Measurements from ENCODE around the gene NFATC2.
A peak's percentile ranks its signal among the peaks of the same experiment; 100 is the strongest.

The NFATC2 gene

DNA sequence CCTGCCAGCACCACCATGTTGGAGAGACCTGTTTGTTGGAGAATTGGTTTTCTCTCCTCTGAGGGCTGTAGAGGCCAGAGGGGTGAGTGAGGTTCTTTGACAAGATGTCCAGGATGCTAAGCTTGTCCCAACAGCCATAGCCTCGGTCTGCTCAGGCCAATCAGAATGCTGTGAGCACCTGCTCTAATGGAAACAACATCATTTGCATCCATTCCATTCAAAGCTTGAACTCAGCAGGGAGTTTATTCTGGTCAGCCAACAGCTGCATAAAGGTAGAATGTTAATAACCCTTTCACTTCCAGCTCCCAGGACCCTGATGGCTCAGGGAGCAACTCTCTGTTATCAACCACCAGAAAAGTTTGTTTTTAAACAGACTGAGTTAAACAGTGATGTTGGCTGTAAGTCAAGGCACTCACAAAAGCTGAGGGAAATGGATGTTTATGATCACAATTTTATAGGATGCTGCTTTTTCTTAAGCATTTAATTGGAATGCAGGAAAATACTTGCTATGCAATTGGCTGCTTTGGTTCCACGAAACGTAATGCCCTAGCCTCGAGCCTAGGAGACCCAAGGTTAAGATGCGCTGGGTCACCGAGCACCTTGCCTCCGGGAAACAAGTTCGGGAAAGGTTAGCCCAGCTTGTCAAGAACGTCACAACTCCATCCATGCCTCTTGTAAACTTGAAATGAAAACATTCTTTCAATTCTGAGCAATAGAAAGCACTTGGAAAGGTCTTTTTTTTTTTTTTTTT, 155.2 kb downstream of the NFATC2 start:
- Histone ChIP-seq H3K4me3 (no peak overlapping the region), H3K9me3 (no peaks in the 10 kb centered on the region), H3K36me3 (no peaks in the 10 kb centered on the region), H3K4me1 (no peaks in the 10 kb centered on the region), H3K27me3 (no peaks in the 10 kb centered on the region), H3K27ac (no peak overlapping the region)
- peak in 1 of 2 donors; percentile 23 for DNase-seq
- TF ChIP-seq, protein P1, sequence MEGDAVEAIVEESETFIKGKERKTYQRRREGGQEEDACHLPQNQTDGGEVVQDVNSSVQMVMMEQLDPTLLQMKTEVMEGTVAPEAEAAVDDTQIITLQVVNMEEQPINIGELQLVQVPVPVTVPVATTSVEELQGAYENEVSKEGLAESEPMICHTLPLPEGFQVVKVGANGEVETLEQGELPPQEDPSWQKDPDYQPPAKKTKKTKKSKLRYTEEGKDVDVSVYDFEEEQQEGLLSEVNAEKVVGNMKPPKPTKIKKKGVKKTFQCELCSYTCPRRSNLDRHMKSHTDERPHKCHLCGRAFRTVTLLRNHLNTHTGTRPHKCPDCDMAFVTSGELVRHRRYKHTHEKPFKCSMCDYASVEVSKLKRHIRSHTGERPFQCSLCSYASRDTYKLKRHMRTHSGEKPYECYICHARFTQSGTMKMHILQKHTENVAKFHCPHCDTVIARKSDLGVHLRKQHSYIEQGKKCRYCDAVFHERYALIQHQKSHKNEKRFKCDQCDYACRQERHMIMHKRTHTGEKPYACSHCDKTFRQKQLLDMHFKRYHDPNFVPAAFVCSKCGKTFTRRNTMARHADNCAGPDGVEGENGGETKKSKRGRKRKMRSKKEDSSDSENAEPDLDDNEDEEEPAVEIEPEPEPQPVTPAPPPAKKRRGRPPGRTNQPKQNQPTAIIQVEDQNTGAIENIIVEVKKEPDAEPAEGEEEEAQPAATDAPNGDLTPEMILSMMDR (IDR thresholded peaks at IDR 0.05) = no peak
- intact Hi-C loops (cut with DNase I; ENCODE audit: low total_unique reads) = no loop called here

DNA sequence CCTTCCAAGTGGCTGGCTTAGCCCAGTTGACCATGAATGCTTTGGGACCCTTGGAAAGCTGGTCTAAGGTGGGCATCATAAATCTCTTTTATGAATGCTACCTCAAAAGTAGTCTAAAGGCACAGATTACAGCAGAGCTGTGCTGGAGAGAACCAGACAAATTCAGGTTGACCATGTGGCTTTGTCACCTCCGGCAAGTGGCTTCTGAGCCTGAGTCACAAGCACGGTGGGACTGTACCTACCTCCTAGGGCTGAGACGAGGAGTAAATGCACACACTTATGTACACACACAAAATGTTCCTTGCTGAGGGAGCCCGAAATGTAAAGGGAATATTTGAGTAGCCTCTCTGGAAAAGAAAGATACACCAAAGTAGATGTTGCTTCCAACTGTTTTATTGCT, 155.9 kb downstream of the NFATC2 start:
- no peaks in the 10 kb centered on the region for H3K36me3 ChIP-seq
- intact Hi-C loops (cut with DNase I; ENCODE audit: low total_unique reads) = no loop called here

DNA sequence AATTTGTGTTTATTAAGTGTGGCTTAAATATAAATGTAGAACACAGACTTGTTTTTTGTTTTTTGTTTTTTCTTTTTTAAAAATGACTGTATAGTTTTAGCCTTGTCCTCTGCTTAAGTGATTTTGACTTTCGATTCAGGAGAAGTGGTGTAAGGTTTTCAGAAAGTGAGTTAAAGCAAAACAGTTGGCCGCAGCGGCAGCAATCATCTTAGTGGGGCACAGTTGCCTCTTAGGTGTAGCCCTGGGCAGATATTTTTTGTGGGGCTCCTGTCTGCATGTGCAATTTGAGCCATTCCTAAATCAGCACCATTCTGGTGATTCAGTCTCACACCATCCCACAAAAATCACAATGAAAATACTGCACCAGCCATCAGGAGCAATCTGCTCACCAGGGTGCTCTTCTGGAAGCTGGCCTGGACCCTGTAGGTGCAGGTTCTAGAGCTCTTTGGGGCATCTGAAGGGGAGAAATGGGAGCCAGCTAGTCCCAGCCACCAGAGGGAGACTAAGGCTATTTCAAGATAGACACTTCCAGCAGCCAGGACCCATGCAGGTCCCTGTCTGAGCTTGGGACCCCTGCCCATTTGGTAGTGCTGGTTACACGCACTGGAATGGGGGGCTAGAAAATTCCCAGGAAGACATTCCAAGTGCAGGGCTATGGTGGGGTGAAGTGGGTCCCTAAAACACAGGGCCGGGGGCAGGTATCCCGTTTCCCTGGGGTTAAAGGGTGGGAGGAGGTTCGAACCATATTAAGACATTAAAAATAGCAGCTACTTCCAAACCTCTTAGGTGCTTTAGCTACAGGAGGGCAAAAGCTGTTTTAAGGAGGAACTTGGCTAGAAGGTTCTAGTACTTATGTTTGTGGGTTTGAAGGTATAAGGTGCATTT, 156.6 kb downstream of the NFATC2 start:
- no peaks in the 10 kb centered on the region for H3K9me3 ChIP-seq
- no peaks in the 10 kb centered on the region for H3K36me3 ChIP-seq
- intact Hi-C loops (cut with DNase I; ENCODE audit: low total_unique reads) = no loop called here
- no peak overlapping the region for H3K4me3 ChIP-seq
- TF ChIP-seq, protein P1 (IDR thresholded peaks at IDR 0.05) = peak; percentile 42 to 55
- no peaks in the 10 kb centered on the region for H3K4me1 ChIP-seq
- peak in 1 of 2 donors; percentile 32 for DNase-seq
- H3K27me3 ChIP-seq = no peaks in the 10 kb centered on the region
- no peak overlapping the region for H3K27ac ChIP-seq

More for the DNA sequence above, 155.9 kb downstream of the NFATC2 start:
- H3K27ac ChIP-seq = no peak overlapping the region
- no peaks in the 10 kb centered on the region for H3K4me1 ChIP-seq
- no peak overlapping the region for H3K4me3 ChIP-seq
- TF ChIP-seq, protein P1 (IDR thresholded peaks at IDR 0.05) = no peak
- peak in 1 of 2 donors; percentile 4 for DNase-seq
- H3K27me3 ChIP-seq = no peaks in the 10 kb centered on the region
- no peaks in the 10 kb centered on the region for H3K9me3 ChIP-seq

DNA sequence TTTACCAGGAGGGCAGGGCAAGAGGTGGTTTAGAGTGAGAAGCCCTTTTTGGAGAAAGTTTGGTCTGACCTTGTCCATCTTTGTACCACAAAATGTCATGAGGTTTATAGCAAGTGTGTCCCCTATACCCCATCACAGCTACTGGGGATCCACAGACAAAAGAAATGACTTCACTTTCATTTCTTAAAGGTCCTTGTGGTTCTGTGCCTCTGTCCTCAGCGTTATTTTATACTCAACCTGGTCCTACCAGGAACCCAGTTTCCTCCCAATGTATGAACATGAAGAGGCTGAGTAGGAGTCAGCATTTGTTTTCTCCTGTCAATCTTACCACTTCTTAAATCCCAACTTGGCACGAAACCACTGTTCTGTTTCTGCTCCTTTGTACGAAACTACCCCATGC, 157.6 kb downstream of the NFATC2 start:
- no peaks in the 10 kb centered on the region for H3K27me3 ChIP-seq
- H3K9me3 ChIP-seq = no peaks in the 10 kb centered on the region
- TF ChIP-seq, protein P1 (IDR thresholded peaks at IDR 0.05) = no peak
- no peak overlapping the region for H3K4me3 ChIP-seq
- DNase-seq = no peak
- no peaks in the 10 kb centered on the region for H3K36me3 ChIP-seq
- no peaks in the 10 kb centered on the region for H3K4me1 ChIP-seq
- H3K27ac ChIP-seq = no peak overlapping the region
- intact Hi-C loops (cut with DNase I; ENCODE audit: low total_unique reads) = loop anchor here (5.0 kb wide), 1 partner anchor 207 kb away; no protein-coding TSS in a partner anchor

DNA sequence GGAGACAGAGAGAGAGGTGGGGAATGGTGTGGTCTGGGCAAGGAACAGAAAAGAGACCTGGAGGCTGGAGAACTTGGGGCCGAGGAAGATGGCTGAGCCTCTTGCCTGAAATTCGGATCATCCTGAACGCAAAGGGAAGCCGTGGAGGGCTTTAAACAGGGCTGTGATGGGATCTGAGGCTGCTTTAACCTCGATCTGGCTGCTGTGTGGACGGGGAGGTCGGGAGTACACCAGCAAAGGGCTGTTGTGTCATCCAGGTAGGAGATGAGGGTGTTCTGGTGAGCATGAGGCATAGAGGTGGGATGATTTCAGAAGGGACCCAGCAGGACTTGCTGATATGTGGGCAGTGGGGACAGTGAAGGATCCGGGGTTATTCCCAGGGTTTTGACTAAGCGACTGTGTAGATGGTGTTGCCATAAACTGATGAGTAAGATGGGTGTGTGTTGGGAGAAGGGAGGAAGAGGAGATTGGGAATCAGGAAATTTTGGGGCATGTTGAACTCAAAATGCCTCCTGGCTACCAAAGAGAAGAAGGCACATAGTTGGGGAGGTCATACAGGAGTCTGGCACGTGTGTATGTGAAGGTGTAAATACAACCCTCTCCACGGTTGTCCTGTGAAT, 158.5 kb downstream of the NFATC2 start:
- intact Hi-C loops (cut with DNase I; ENCODE audit: low total_unique reads) = loop anchor here (5.0 kb wide), 1 partner anchor 208 kb away; no protein-coding TSS in a partner anchor
- Histone ChIP-seq H3K27ac (no peak overlapping the region), H3K36me3 (no peaks in the 10 kb centered on the region), H3K4me3 (no peak overlapping the region), H3K4me1 (no peaks in the 10 kb centered on the region), H3K9me3 (no peaks in the 10 kb centered on the region), H3K27me3 (no peaks in the 10 kb centered on the region)
- DNase-seq = no peak
- TF ChIP-seq, protein P1 (IDR thresholded peaks at IDR 0.05) = no peak
